AG04450 (cell line): Measurements from ENCODE around the gene SLC22A1. TPM values are rescaled to one million over a fixed set of nuclear protein-coding genes. Genes with fewer than 3 reads are reported as not detected.

Source experiments
- CTCF ChIA-PET: fragments of 300-600, 350-600 bp; formaldehyde crosslinking; extraction: SDS; loops from one replicate; lab custom pipeline; 2022; ENCODE audit warnings: antibody characterized with exemption, inconsistent platforms; lab: Charles Lee
- POLR2A ChIA-PET: fragments of 350-600 bp; formaldehyde crosslinking; extraction: SDS; loops from one replicate; lab custom pipeline; 2021; ENCODE audit warnings: antibody characterized with exemption, inconsistent platforms; lab: Yijun Ruan, JAX
- DNase-seq: peaks from one replicate; pipeline ENCODE4 v3.0.0-alpha.2; 2011; ENCODE audit warnings: low read depth, low spot score
- H3K27ac ChIP-seq: one replicate; pipeline ENCODE4 v1.5.1; 2012; ENCODE audit warnings: low read depth, low read length, control low read depth
- H3K27me3 ChIP-seq: one replicate; pipeline ENCODE4 v1.6.0; 2012; ENCODE audit warnings: low read length; ENCODE audit not compliant: control insufficient read depth, insufficient read depth
- H3K4me3 ChIP-seq: 2 replicates; pipeline ENCODE4 v1.5.1; 2011; ENCODE audit warnings: mild to moderate bottlenecking, low read depth, low read length, control low read depth
- H3K9me3 ChIP-seq: 2 replicates; pipeline ENCODE4 v1.5.1; 2012; ENCODE audit warnings: low read length; ENCODE audit not compliant: control insufficient read depth, insufficient read depth
- CTCF ChIP-seq: IDR thresholded peaks from 2 replicates; pipeline ENCODE4 v1.5.1; 2011; ENCODE audit warnings: low read depth, low read length, control low read depth, inconsistent platforms
- polyA plus RNA-seq: library from polyadenylated mRNA; depleted of rRNA; stranded (reverse); fragments of >200 nt; gene quantifications from 2 replicates; pipeline ENCODE4 v1.2.3, GENCODE V29; 2011

SLC22A1 gene
- polyA plus RNA-seq, 1 experiment: 0.36 TPM

- no peak overlapping the region for H3K4me3 ChIP-seq
- POLR2A ChIA-PET: no interaction called here
- H3K27me3 ChIP-seq: no peaks in the 10 kb centered on the region
- peaks cover 3% of the 10 kb centered on the region; the same call in 1 of the 2 replicates for H3K9me3 ChIP-seq
- no peak for TF ChIP-seq CTCF
- DNase-seq: no peak
- H3K27ac ChIP-seq: no peak overlapping the region
- CTCF ChIA-PET: interaction anchor here (1.0 to 1.5 kb wide), 2 partner anchors 9 to 327 kb away, joined by 3 to 7 read pairs; no protein-coding TSS in a partner anchor
Measured at GRCh38 chr6:160128879-160129516, 7.4 kb downstream of the SLC22A1 start.

GRCh38 chr6:160129881-160130615 is 8.4 kb downstream of the SLC22A1 start:
- TF ChIP-seq CTCF: no peak
- peaks cover 7% of the 10 kb centered on the region; the same call in 1 of the 2 replicates for H3K9me3 ChIP-seq
- no peak for DNase-seq
- ChIA-PET POLR2A (no interaction called here), CTCF (interaction anchor here (1.0 kb wide), 1 partner anchor 326 kb away, joined by 3 read pairs; no protein-coding TSS in a partner anchor)
- H3K4me3 ChIP-seq: no peak overlapping the region
- no peak overlapping the region for H3K27ac ChIP-seq
- no peaks in the 10 kb centered on the region for H3K27me3 ChIP-seq

- H3K4me3 ChIP-seq: no peak overlapping the region
- CTCF ChIA-PET: interaction anchor here (1.4 kb wide), 1 partner anchor 325 kb away, joined by 3 read pairs; no protein-coding TSS in a partner anchor
- DNase-seq: no peak
- H3K27ac ChIP-seq: no peak overlapping the region
- peaks cover 7% of the 10 kb centered on the region; the same call in 1 of the 2 replicates for H3K9me3 ChIP-seq
- no peak for TF ChIP-seq CTCF
- H3K27me3 ChIP-seq: no peaks in the 10 kb centered on the region
- POLR2A ChIA-PET: interaction anchor here (0.7 kb wide), 1 partner anchor 151 kb away, joined by 4 read pairs; no protein-coding TSS in a partner anchor
Measured at GRCh38 chr6:160130729-160131484, 9.3 kb downstream of the SLC22A1 start.

- Histone ChIP-seq H3K27ac (no peak overlapping the region), H3K27me3 (no peaks in the 10 kb centered on the region), H3K4me3 (no peak overlapping the region), H3K9me3 (peaks cover 7% of the 10 kb centered on the region; the same call in 1 of the 2 replicates)
- CTCF ChIA-PET: interaction anchor here (1.4 kb wide), 1 partner anchor 324 kb away, joined by 3 read pairs; no protein-coding TSS in a partner anchor
- POLR2A ChIA-PET: no interaction called here
- no peak for TF ChIP-seq CTCF
- no peak for DNase-seq
Measured at GRCh38 chr6:160131636-160132296, 10.2 kb downstream of the SLC22A1 start.
